Stimulated activated CD4-positive, alpha-beta T cell treated with anti-CD3 and anti-CD28 coated beads, TNF-alpha, amount 100 ng/mL, for 1 hour (primary cell): Measurements from ENCODE around the gene ADCY1.

Source experiments
- DNase-seq, 3 donors: peaks; one replicate each; pipeline ENCODE4 v3.0.0-alpha.2; 2020; ENCODE audit warnings: low read depth in 3 of 3, low spot score in 1 of 3

ADCY1 gene

GRCh38 chr7:45689797-45690761, 115.9 kb downstream of the ADCY1 start:
- no peak for DNase-seq

GRCh38 chr7:45690762-45691150, 116.6 kb downstream of the ADCY1 start:
- DNase-seq: no peak

- no peak for DNase-seq
Observed at GRCh38 chr7:45691155-45691656, 117.0 kb downstream of the ADCY1 start.

- DNase-seq: no peak
Observed at GRCh38 chr7:45692031-45692430, 117.9 kb downstream of the ADCY1 start.

GRCh38 chr7:45695249-45695995, 121.3 kb downstream of the ADCY1 start:
- DNase-seq: no peak

- no peak for DNase-seq
Observed at GRCh38 chr7:45696476-45696875, 122.3 kb downstream of the ADCY1 start.

- no peak for DNase-seq
Observed at GRCh38 chr7:45697576-45698136, 123.5 kb downstream of the ADCY1 start.

- no peak for DNase-seq
Observed at GRCh38 chr7:45698303-45699014, 124.3 kb downstream of the ADCY1 start.

- no peak for DNase-seq
Observed at GRCh38 chr7:45699015-45699309, 124.8 kb downstream of the ADCY1 start.

GRCh38 chr7:45699726-45700390, 125.7 kb downstream of the ADCY1 start:
- no peak for DNase-seq

GRCh38 chr7:45700556-45700955, 126.4 kb downstream of the ADCY1 start:
- no peak for DNase-seq

GRCh38 chr7:45701701-45702510, 127.7 kb downstream of the ADCY1 start:
- no peak for DNase-seq

- DNase-seq: no peak
Observed at GRCh38 chr7:45702751-45703150, 128.6 kb downstream of the ADCY1 start.

GRCh38 chr7:45703373-45703821, 129.2 kb downstream of the ADCY1 start:
- DNase-seq: no peak

- no peak for DNase-seq
Observed at GRCh38 chr7:45703911-45704682, 129.9 kb downstream of the ADCY1 start.

GRCh38 chr7:45704683-45705016, 130.5 kb downstream of the ADCY1 start:
- DNase-seq: no peak

GRCh38 chr7:45708046-45708950, 134.1 kb downstream of the ADCY1 start:
- no peak for DNase-seq
